Calu3 (cell line): Measurements from ENCODE around the gene GGNBP2. TPM values are rescaled to one million over a fixed set of nuclear protein-coding genes. Genes with fewer than 3 reads are reported as not detected.
A peak's percentile ranks its signal among the peaks of the same experiment; 100 is the strongest.

Experiments used
- BruUV-seq: library from RNA; stranded (reverse); fragments of 400-500 nt; replicated peaks from 2 replicates; lab custom pipeline; 2021; lab: Mats Ljungman, UMichigan
- CTCF ChIA-PET: fragments of 300-600 bp; sonication (Branson Sonifier 250); formaldehyde crosslinking; loops from one replicate; lab custom pipeline; 2022; ENCODE audit warnings: antibody characterized with exemption; lab: Charles Lee
- DNase-seq: peaks from one replicate; pipeline ENCODE4 v3.0.0; 2022
- H3K27ac Mint-ChIP-seq: one replicate; pipeline ENCODE4 v1.8.0; 2022; ENCODE audit warnings: mixed read lengths; ENCODE audit not compliant: unreplicated experiment
- H3K27me3 Mint-ChIP-seq: one replicate; pipeline ENCODE4 v1.8.0; 2022; ENCODE audit warnings: mixed read lengths; ENCODE audit not compliant: unreplicated experiment
- H3K36me3 Mint-ChIP-seq: one replicate; pipeline ENCODE4 v1.8.0; 2022; ENCODE audit warnings: mild to moderate bottlenecking, moderate library complexity, mixed read lengths; ENCODE audit not compliant: insufficient read depth, unreplicated experiment
- H3K4me1 Mint-ChIP-seq: one replicate; pipeline ENCODE4 v1.8.0; 2022; ENCODE audit warnings: mild to moderate bottlenecking, low read depth, mixed read lengths; ENCODE audit not compliant: unreplicated experiment
- H3K4me3 Mint-ChIP-seq: one replicate; pipeline ENCODE4 v1.8.0; 2022; ENCODE audit warnings: mild to moderate bottlenecking, low read depth, moderate library complexity, mixed read lengths; ENCODE audit not compliant: unreplicated experiment
- H3K9me3 Mint-ChIP-seq: one replicate; pipeline ENCODE4 v1.8.0; 2022; ENCODE audit warnings: low read depth, mixed read lengths; ENCODE audit not compliant: unreplicated experiment
- intact Hi-C: fragments of 100-400 bp; cut with micrococcal nuclease; formaldehyde crosslinking; loops from one replicate; pipeline ENCODE4 v1.10.0; 2022; ENCODE audit not compliant: unreplicated experiment
- total RNA-seq: library from RNA; stranded (reverse); gene quantifications from 2 replicates; pipeline ENCODE4 v1.2.3, GENCODE V29; 2022
- TF ChIP-seq, protein P1 (sequence below): fragments of 200-600 bp; IDR thresholded peaks from one replicate; pipeline ENCODE4 v1.8.0; 2022; ENCODE audit warnings: antibody characterized with exemption; ENCODE audit not compliant: unreplicated experiment

GGNBP2 gene
- total RNA-seq, 1 experiment from 2014 or later = 266 TPM

DNA sequence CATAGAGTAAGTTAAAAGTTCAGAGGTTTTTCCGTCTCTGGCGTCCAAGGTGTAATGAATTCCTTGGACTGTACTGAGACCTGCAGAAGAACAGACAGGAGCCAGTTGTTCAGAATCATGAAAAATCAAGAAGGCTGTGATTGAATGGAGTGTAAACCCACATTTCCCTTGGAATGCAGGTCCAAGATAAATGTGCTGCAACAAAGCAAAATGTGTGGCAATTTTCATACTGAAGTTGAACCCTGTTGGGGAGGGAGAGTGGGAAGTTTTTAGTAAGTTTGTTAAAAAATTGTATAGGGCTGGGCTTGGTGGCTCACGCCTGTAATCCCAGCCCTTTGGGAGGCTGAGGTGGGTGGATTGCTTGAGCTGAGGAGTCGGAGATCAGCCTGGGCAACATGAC lies 21.4 kb downstream of the GGNBP2 start:
- H3K4me3 Mint-ChIP-seq = no peak overlapping the region
- H3K9me3 Mint-ChIP-seq = no peaks in the 10 kb centered on the region
- no TSS peak for BruUV-seq
- no peaks in the 10 kb centered on the region for H3K4me1 Mint-ChIP-seq
- H3K27me3 Mint-ChIP-seq = no peaks in the 10 kb centered on the region
- TF ChIP-seq, protein P1, sequence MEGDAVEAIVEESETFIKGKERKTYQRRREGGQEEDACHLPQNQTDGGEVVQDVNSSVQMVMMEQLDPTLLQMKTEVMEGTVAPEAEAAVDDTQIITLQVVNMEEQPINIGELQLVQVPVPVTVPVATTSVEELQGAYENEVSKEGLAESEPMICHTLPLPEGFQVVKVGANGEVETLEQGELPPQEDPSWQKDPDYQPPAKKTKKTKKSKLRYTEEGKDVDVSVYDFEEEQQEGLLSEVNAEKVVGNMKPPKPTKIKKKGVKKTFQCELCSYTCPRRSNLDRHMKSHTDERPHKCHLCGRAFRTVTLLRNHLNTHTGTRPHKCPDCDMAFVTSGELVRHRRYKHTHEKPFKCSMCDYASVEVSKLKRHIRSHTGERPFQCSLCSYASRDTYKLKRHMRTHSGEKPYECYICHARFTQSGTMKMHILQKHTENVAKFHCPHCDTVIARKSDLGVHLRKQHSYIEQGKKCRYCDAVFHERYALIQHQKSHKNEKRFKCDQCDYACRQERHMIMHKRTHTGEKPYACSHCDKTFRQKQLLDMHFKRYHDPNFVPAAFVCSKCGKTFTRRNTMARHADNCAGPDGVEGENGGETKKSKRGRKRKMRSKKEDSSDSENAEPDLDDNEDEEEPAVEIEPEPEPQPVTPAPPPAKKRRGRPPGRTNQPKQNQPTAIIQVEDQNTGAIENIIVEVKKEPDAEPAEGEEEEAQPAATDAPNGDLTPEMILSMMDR = no peak
- intact Hi-C loops = loop anchor here (5.0 kb wide), 1 partner anchor 651 kb away; no protein-coding TSS in a partner anchor
- peak overlapping the region; percentile 27 for H3K27ac Mint-ChIP-seq
- peaks cover 96% of the 10 kb centered on the region for H3K36me3 Mint-ChIP-seq
- no peak for DNase-seq
- CTCF ChIA-PET = interaction anchor here (1.9 kb wide), 1 partner anchor 21 kb away, joined by 7 read pairs; the partner anchor contains the start of gene GGNBP2

DNA sequence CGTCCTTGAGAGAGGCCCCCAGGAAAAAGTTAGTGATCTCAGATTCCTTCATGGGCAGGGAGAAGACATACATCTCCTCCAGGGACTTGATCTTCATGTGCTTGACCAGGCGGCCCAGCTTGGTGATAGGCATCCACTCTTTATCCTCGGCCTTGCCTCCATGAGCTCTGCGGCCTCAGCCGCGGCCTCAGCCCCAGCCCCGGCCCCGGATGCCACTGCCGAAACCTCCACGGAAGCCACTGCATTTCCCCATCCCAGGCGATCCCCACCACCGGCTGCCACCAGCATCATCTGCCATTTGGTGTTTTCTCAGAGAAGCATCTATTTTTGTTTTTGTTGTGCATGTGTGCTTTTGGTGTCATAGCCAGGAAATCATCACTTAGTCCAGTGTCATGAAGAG lies 30.3 kb downstream of the GGNBP2 start:
- Mint-ChIP-seq H3K4me1 (no peaks in the 10 kb centered on the region), H3K36me3 (peaks cover 73% of the 10 kb centered on the region), H3K9me3 (no peaks in the 10 kb centered on the region), H3K27me3 (no peaks in the 10 kb centered on the region), H3K4me3 (no peak overlapping the region), H3K27ac (no peak overlapping the region)
- TF ChIP-seq, protein P1 = no peak
- DNase-seq = no peak
- CTCF ChIA-PET = no interaction called here
- intact Hi-C loops = no loop called here
- no TSS peak for BruUV-seq

DNA sequence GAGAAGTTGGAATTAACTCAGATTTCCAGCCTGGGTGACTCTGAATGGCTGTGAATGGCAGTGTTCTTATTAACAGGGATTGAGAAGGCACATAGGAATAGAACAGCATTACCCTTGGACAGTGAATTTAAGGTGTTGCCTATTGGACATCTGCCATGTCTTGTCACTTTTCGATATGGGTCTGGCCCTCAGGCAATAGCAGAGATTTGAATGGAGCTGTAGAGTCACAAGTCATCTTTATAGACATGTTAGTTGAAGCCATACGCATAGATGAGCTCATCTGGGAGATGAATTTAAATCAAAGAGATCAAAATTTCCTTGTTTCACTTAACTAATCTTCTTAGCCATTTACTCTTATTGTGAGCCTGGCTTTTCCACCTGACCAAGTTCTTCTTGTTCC lies 32.1 kb downstream of the GGNBP2 start:
- H3K9me3 Mint-ChIP-seq = no peaks in the 10 kb centered on the region
- H3K4me3 Mint-ChIP-seq = no peak overlapping the region
- CTCF ChIA-PET = interaction anchor here (0.8 to 1.1 kb wide), 2 partner anchors 9 to 33 kb away, joined by 3 read pairs; no protein-coding TSS in a partner anchor
- TF ChIP-seq, protein P1 = no peak
- H3K4me1 Mint-ChIP-seq = no peaks in the 10 kb centered on the region
- peaks cover 70% of the 10 kb centered on the region for H3K36me3 Mint-ChIP-seq
- intact Hi-C loops = no loop called here
- BruUV-seq = no TSS peak
- no peaks in the 10 kb centered on the region for H3K27me3 Mint-ChIP-seq
- no peak for DNase-seq
- no peak overlapping the region for H3K27ac Mint-ChIP-seq

DNA sequence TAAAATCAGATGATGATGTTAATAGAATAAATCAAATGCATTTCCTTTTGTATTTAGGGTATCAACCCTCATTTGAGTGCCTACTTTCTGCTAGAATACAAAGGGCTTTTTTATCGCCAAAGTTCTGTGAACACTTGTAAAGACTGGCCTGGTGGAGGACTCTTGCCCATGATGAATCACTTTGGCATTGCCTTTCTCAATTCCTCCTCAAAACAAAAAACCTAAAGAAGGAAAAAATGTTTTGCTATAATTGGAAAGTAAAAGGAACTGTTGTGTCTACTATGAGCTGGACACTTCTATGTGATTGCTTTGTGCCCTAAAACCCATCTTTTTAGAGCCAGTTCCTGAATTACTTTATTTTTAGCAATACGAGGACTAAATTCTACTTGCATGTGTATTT lies 34.0 kb downstream of the GGNBP2 start:
- intact Hi-C loops = no loop called here
- H3K36me3 Mint-ChIP-seq = peaks cover 64% of the 10 kb centered on the region
- CTCF ChIA-PET = interaction anchor here (0.6 kb wide), 1 partner anchor 321 kb away, joined by 3 read pairs; no protein-coding TSS in a partner anchor
- TSS peak; percentile 6 for BruUV-seq
- DNase-seq = no peak
- no peaks in the 10 kb centered on the region for H3K9me3 Mint-ChIP-seq
- TF ChIP-seq, protein P1 = no peak
- H3K4me3 Mint-ChIP-seq = no peak overlapping the region
- no peaks in the 10 kb centered on the region for H3K4me1 Mint-ChIP-seq
- no peak overlapping the region for H3K27ac Mint-ChIP-seq
- no peaks in the 10 kb centered on the region for H3K27me3 Mint-ChIP-seq
